Transverse colon (tissue), 4 donors: ENCODE data around the gene ANKRD50.

ENCODE experiments used
- EP300 ChIP-seq: sonication (generic); formaldehyde crosslinking; IDR thresholded peaks from one replicate; pipeline ENCODE4 v1.6.1; 2017; ENCODE audit warnings: antibody characterized with exemption, low read depth
- POLR2A ChIP-seq: fragments of 450-650 bp; IDR thresholded peaks from one replicate; pipeline ENCODE4 v1.6.1; 2016; ENCODE audit warnings: antibody characterized with exemption, mild to moderate bottlenecking, moderate library complexity
- POLR2AphosphoS5 ChIP-seq, 3 donors: sonication (generic); formaldehyde crosslinking; IDR thresholded peaks; one replicate each; pipeline ENCODE4 v1.6.1; 2016; ENCODE audit warnings: antibody characterized with exemption in 3 of 3
- TF ChIP-seq, protein P1 (sequence below), 5 experiments: fragments of 200-600 bp in 3 of 5; fragments of 450-650 bp in 2 of 5; sonication (generic) in 3 of 5; IDR thresholded peaks; 1 replicate in 2 of 5; 2 replicates in 3 of 5; pipeline ENCODE4 v1.5.1; 2016 to 2017; ENCODE audit warnings: antibody characterized with exemption in 5 of 5, inconsistent platforms in 3 of 5, mild to moderate bottlenecking in 2 of 5, moderate library complexity in 1 of 5

GRCh38 chr4:124685851-124686250 is 26.7 kb downstream of the ANKRD50 start:
- TF ChIP-seq, protein P1, sequence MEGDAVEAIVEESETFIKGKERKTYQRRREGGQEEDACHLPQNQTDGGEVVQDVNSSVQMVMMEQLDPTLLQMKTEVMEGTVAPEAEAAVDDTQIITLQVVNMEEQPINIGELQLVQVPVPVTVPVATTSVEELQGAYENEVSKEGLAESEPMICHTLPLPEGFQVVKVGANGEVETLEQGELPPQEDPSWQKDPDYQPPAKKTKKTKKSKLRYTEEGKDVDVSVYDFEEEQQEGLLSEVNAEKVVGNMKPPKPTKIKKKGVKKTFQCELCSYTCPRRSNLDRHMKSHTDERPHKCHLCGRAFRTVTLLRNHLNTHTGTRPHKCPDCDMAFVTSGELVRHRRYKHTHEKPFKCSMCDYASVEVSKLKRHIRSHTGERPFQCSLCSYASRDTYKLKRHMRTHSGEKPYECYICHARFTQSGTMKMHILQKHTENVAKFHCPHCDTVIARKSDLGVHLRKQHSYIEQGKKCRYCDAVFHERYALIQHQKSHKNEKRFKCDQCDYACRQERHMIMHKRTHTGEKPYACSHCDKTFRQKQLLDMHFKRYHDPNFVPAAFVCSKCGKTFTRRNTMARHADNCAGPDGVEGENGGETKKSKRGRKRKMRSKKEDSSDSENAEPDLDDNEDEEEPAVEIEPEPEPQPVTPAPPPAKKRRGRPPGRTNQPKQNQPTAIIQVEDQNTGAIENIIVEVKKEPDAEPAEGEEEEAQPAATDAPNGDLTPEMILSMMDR (IDR thresholded peaks at IDR 0.05): no peak
- no peak for TF ChIP-seq POLR2A
- TF ChIP-seq EP300: no peak
- no peak for TF ChIP-seq POLR2AphosphoS5 (IDR thresholded peaks at IDR 0.05)
